ENCODE measurements around the gene RPRD1B. TPM values are rescaled to one million over a fixed set of nuclear protein-coding genes. Genes with fewer than 3 reads are reported as not detected.

Gene RPRD1B
- total and polyA plus RNA-seq, 2 of the 8 experiments (the other 6 are each of a cell fraction or from before 2014, with no cell fraction given), result 10.3 to 20.9 TPM

DNA sequence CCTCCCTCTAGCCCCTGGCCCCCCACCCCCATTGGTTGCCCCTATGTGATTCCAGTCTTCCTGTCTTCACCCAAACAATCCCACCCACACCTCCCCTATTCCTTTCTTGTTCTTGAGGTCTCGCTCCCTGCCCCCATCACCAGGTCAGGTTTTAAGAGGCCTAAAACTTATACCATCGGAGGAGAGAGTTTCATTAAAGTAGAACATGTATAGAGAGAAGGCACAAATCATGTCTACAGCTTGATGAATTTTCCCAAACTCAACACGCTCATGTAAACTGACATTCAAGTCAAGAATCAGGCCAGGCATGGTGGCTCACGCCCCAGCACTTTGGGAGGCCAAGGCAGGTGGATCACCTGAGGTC lies 87.1 kb downstream of the RPRD1B start (continued):
- TF ChIP-seq, protein P1, sequence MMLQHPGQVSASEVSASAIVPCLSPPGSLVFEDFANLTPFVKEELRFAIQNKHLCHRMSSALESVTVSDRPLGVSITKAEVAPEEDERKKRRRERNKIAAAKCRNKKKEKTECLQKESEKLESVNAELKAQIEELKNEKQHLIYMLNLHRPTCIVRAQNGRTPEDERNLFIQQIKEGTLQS (IDR thresholded peaks at IDR 0.05; ENCODE audit: insufficient read depth, low read depth, low read length), result no peak
- TF ChIP-seq, protein P2, sequence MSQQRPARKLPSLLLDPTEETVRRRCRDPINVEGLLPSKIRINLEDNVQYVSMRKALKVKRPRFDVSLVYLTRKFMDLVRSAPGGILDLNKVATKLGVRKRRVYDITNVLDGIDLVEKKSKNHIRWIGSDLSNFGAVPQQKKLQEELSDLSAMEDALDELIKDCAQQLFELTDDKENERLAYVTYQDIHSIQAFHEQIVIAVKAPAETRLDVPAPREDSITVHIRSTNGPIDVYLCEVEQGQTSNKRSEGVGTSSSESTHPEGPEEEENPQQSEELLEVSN (IDR thresholded peaks at IDR 0.05), result no peak
- no peak for TF ChIP-seq EZH2 (IDR thresholded peaks at IDR 0.05; ENCODE audit: low read depth, low read length, severe bottlenecking)
- no peak for TF ChIP-seq BRCA1 (IDR thresholded peaks at IDR 0.05; ENCODE audit: low read depth, low read length)
- no peak for TF ChIP-seq CHD1 (IDR thresholded peaks at IDR 0.05; ENCODE audit: low read depth, low read length)
